H9 (cell line): ENCODE results near the gene ERICH6B. TPM values are rescaled to one million over a fixed set of nuclear protein-coding genes. Genes with fewer than 3 reads are reported as not detected.

Experiments used
- DNase-seq: peaks from one replicate; pipeline ENCODE4 v3.0.0-alpha.2; 2017
- H2AFZ ChIP-seq: one replicate; pipeline ENCODE4 v1.6.1; 2013; ENCODE audit warnings: mild to moderate bottlenecking, low read length, control low read depth, moderate library complexity
- H2AK5ac ChIP-seq: 2 replicates; pipeline ENCODE4 v1.6.1; 2013; ENCODE audit warnings: low read length, control low read depth, mixed read lengths; ENCODE audit not compliant: insufficient read length
- H2BK120ac ChIP-seq: one replicate; pipeline ENCODE4 v1.6.1; 2013; ENCODE audit warnings: low read depth, mild to moderate bottlenecking, low read length, control low read depth, inconsistent platforms; ENCODE audit not compliant: poor library complexity, severe bottlenecking
- H2BK12ac ChIP-seq: 2 replicates; pipeline ENCODE4 v1.6.1; 2013; ENCODE audit warnings: low read length, control low read depth, mixed read lengths, low read depth; ENCODE audit not compliant: insufficient read length
- H2BK15ac ChIP-seq: 2 replicates; pipeline ENCODE4 v1.6.1; 2013; ENCODE audit warnings: low read depth, low read length, control low read depth
- H2BK20ac ChIP-seq: one replicate; pipeline ENCODE4 v1.6.1; 2013; ENCODE audit warnings: low read depth, mild to moderate bottlenecking, low read length, control low read depth, inconsistent platforms; ENCODE audit not compliant: poor library complexity, severe bottlenecking
- H2BK5ac ChIP-seq: 2 replicates; pipeline ENCODE4 v1.6.1; 2013; ENCODE audit warnings: low read length, control low read depth, mixed read lengths; ENCODE audit not compliant: insufficient read length
- H3K14ac ChIP-seq: 2 replicates; pipeline ENCODE4 v1.6.1; 2013; ENCODE audit warnings: low read length, control low read depth; ENCODE audit not compliant: insufficient read depth
- H3K18ac ChIP-seq: 2 replicates; pipeline ENCODE4 v1.6.1; 2013; ENCODE audit warnings: low read depth, mild to moderate bottlenecking, mixed read lengths, low read length, control low read depth; ENCODE audit not compliant: insufficient read length
- H3K23ac ChIP-seq: 2 replicates; pipeline ENCODE4 v1.6.1; 2013; ENCODE audit warnings: low read length, control low read depth, mixed read lengths, low read depth; ENCODE audit not compliant: insufficient read length
- H3K23me2 ChIP-seq: 2 replicates; pipeline ENCODE4 v1.6.1; 2013; ENCODE audit warnings: low read depth, mild to moderate bottlenecking, mixed read lengths, low read length, control low read depth; ENCODE audit not compliant: insufficient read length, poor library complexity, severe bottlenecking
- H3K27ac ChIP-seq: 2 replicates; pipeline ENCODE4 v1.5.1; 2013; ENCODE audit warnings: low read length, control low read depth, mixed read lengths, low read depth; ENCODE audit not compliant: insufficient read length
- H3K27me3 ChIP-seq: 2 replicates; pipeline ENCODE4 v1.6.1; 2013; ENCODE audit warnings: low read length, control low read depth, inconsistent platforms; ENCODE audit not compliant: insufficient read depth
- H3K4ac ChIP-seq: 2 replicates; pipeline ENCODE4 v1.6.1; 2013; ENCODE audit warnings: low read depth, mild to moderate bottlenecking, control low read depth, inconsistent platforms, low read length, moderate library complexity
- H3K4me1 ChIP-seq: 2 replicates; pipeline ENCODE4 v1.6.1; 2013; ENCODE audit warnings: low read length, control low read depth, inconsistent platforms; ENCODE audit not compliant: insufficient read depth
- H3K4me2 ChIP-seq: 2 replicates; pipeline ENCODE4 v1.6.1; 2013; ENCODE audit warnings: low read length, control low read depth, mixed read lengths; ENCODE audit not compliant: insufficient read length, insufficient read depth
- H3K56ac ChIP-seq: 2 replicates; pipeline ENCODE4 v1.6.1; 2013; ENCODE audit warnings: low read depth, mild to moderate bottlenecking, mixed read lengths, low read length, control low read depth; ENCODE audit not compliant: insufficient read length
- H3K79me1 ChIP-seq: 2 replicates; pipeline ENCODE4 v1.6.1; 2013; ENCODE audit warnings: low read depth, mild to moderate bottlenecking, moderate library complexity, low read length, control low read depth, inconsistent platforms; ENCODE audit not compliant: insufficient read depth, poor library complexity, severe bottlenecking
- H3K79me2 ChIP-seq: 2 replicates; pipeline ENCODE4 v1.6.1; 2013; ENCODE audit warnings: low read length, control low read depth, inconsistent platforms; ENCODE audit not compliant: insufficient read depth
- H3K9ac ChIP-seq: 2 replicates; pipeline ENCODE4 v1.6.1; 2013; ENCODE audit warnings: low read length, control low read depth, mixed read lengths; ENCODE audit not compliant: insufficient read length; ENCODE audit errors: extremely low read depth
- H3K9me3 ChIP-seq: one replicate; pipeline ENCODE4 v1.6.1; 2013; ENCODE audit warnings: low read depth, low read length, inconsistent platforms; ENCODE audit not compliant: control insufficient read depth
- H3T11ph ChIP-seq: one replicate; pipeline ENCODE4 v1.6.1; 2013; ENCODE audit warnings: mild to moderate bottlenecking, low read length, control low read depth, inconsistent platforms
- H4K20me1 ChIP-seq: one replicate; pipeline ENCODE4 v1.6.1; 2013; ENCODE audit not compliant: control insufficient read depth, insufficient read length, insufficient read depth
- H4K5ac ChIP-seq: 2 replicates; pipeline ENCODE4 v1.6.1; 2013; ENCODE audit warnings: low read depth, mild to moderate bottlenecking, mixed read lengths, low read length, control low read depth; ENCODE audit not compliant: insufficient read length
- H4K8ac ChIP-seq: replicated peaks from 2 replicates; pipeline ENCODE4 v1.6.1; 2013; ENCODE audit warnings: low read length, control low read depth, mixed read lengths, low read depth; ENCODE audit not compliant: insufficient read length
- H4K91ac ChIP-seq: 2 replicates; pipeline ENCODE4 v1.6.1; 2013; ENCODE audit warnings: low read depth, mild to moderate bottlenecking, moderate library complexity, mixed read lengths, low read length, control low read depth; ENCODE audit not compliant: insufficient read length
- H3K27ac Mint-ChIP-seq, 3 experiments: 2 replicates in 2 of 3; 3 replicates in 1 of 3; pipeline ENCODE4 v1.8.0; 2020 to 2021; ENCODE audit warnings: mixed read lengths in 3 of 3, mild to moderate bottlenecking in 1 of 3, moderate library complexity in 1 of 3
- H3K27me3 Mint-ChIP-seq: 2 replicates; pipeline ENCODE4 v1.8.0; 2021; ENCODE audit warnings: low read depth, mild to moderate bottlenecking, moderate library complexity, mixed read lengths
- H3K36me3 Mint-ChIP-seq, 3 experiments: 2 replicates in 2 of 3; 3 replicates in 1 of 3; pipeline ENCODE4 v1.8.0; 2020 to 2021; ENCODE audit warnings: low read depth in 3 of 3, mixed read lengths in 3 of 3; ENCODE audit not compliant: insufficient read depth in 1 of 3
- H3K4me1 Mint-ChIP-seq, 2 experiments: 2 replicates each; pipeline ENCODE4 v1.8.0; 2020; ENCODE audit warnings: mixed read lengths in 2 of 2
- H3K4me3 Mint-ChIP-seq, 2 experiments: 2 replicates in 1 of 2; 3 replicates in 1 of 2; pipeline ENCODE4 v1.8.0; 2020 to 2021; ENCODE audit warnings: mild to moderate bottlenecking in 2 of 2, mixed read lengths in 2 of 2, moderate library complexity in 1 of 2
- H3K9me3 Mint-ChIP-seq, 2 experiments: 2 replicates in 1 of 2; 3 replicates in 1 of 2; pipeline ENCODE4 v1.8.0; 2020; ENCODE audit warnings: mild to moderate bottlenecking in 2 of 2, mixed read lengths in 2 of 2, moderate library complexity in 1 of 2
- WGBS: extraction: QIAGEN DNeasy Blood & Tissue Kit; methylation state at CpG from one replicate; pipeline ENCODE4 v1.1.7; 2013; ENCODE audit warnings: missing lambda C conversion rate, low lambda C conversion rate, mixed read lengths; ENCODE audit not compliant: insufficient read length; ENCODE audit errors: extremely low coverage; 5-methylcytosine and 5-hydroxymethylcytosine counted together
- total RNA-seq: library from RNA; stranded (reverse); gene quantifications from 2 replicates; pipeline ENCODE4 v1.2.1, GENCODE V29; 2021
- TF ChIP-seq, protein P1 (sequence below): fragments of 200-600 bp; sonication (generic); conservative IDR thresholded peaks from 3 replicates; pipeline ENCODE4 v1.8.0; 2021; ENCODE audit warnings: antibody characterized with exemption, mild to moderate bottlenecking

The ERICH6B gene
- total RNA-seq, 1 experiment from 2014 or later: not detected

DNA sequence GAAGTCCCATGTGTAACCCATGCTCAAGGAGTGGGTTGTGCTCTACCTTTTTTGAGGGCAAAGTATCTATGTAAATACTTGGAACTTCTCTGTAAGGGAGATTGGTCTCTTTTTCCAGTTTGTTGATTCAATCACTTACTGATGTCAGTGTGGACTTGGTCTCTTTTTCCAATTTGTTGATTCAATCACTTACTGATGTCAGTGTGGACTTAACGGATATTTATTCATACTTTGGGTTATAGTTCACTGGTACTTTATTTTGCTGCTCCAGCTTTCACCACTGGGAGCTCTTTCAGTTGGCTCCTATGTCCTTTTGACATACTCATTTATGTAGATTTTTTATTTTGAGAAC is 114.4 kb downstream of the ERICH6B start:
- H4K20me1 ChIP-seq: no peaks in the 10 kb centered on the region
- H4K91ac ChIP-seq: no peak overlapping the region
- Mint-ChIP-seq H3K27me3 (no peaks in the 10 kb centered on the region), H3K27ac (no peak overlapping the region), H3K9me3 (no peaks in the 10 kb centered on the region; a peak in 1 of 5 replicates), H3K4me3 (no peak overlapping the region), H3K36me3 (peaks cover 37 to 59% (median 44%) of the 10 kb centered on the region in 3 experiments), H3K4me1 (no peaks in the 10 kb centered on the region)
- no peak overlapping the region for H4K8ac ChIP-seq
- no peaks in the 10 kb centered on the region for H3K4me1 ChIP-seq
- no peak overlapping the region for H3K27ac ChIP-seq
- no peak overlapping the region for H4K5ac ChIP-seq
- no peak overlapping the region for H3K18ac ChIP-seq
- no peaks in the 10 kb centered on the region for H3K23me2 ChIP-seq
- H2BK120ac ChIP-seq: no peak overlapping the region
- no peak overlapping the region for H3K14ac ChIP-seq
- H3K4ac ChIP-seq: no peak overlapping the region
- H3K9me3 ChIP-seq: no peaks in the 10 kb centered on the region
- H3K4me2 ChIP-seq: no peak overlapping the region
- H3K79me2 ChIP-seq: no peaks in the 10 kb centered on the region
- no peak overlapping the region for H2BK5ac ChIP-seq
- TF ChIP-seq, protein P1, sequence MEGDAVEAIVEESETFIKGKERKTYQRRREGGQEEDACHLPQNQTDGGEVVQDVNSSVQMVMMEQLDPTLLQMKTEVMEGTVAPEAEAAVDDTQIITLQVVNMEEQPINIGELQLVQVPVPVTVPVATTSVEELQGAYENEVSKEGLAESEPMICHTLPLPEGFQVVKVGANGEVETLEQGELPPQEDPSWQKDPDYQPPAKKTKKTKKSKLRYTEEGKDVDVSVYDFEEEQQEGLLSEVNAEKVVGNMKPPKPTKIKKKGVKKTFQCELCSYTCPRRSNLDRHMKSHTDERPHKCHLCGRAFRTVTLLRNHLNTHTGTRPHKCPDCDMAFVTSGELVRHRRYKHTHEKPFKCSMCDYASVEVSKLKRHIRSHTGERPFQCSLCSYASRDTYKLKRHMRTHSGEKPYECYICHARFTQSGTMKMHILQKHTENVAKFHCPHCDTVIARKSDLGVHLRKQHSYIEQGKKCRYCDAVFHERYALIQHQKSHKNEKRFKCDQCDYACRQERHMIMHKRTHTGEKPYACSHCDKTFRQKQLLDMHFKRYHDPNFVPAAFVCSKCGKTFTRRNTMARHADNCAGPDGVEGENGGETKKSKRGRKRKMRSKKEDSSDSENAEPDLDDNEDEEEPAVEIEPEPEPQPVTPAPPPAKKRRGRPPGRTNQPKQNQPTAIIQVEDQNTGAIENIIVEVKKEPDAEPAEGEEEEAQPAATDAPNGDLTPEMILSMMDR: no peak
- no peak overlapping the region for H2BK20ac ChIP-seq
- H3T11ph ChIP-seq: no peak overlapping the region
- H2BK12ac ChIP-seq: no peak overlapping the region
- H3K27me3 ChIP-seq: no peaks in the 10 kb centered on the region
- no peak overlapping the region for H3K9ac ChIP-seq
- H3K56ac ChIP-seq: no peak overlapping the region
- no peak overlapping the region for H3K23ac ChIP-seq
- H2AK5ac ChIP-seq: no peak overlapping the region
- H2BK15ac ChIP-seq: no peak overlapping the region
- DNase-seq: no peak
- H3K79me1 ChIP-seq: no peaks in the 10 kb centered on the region
- WGBS: no CpG with 5 or more reads among the region's 1 CpG
- H2AFZ ChIP-seq: no peak overlapping the region
